Tibial artery (tissue), 4 donors: Measurements from ENCODE around the gene OPA3.

Experiments used
- DNase-seq, 2 donors: peaks; one replicate each; pipeline ENCODE4 v3.0.0-alpha.2; 2019
- H3K27ac ChIP-seq, 2 donors: fragments of 200-600 bp; sonication (generic) in 1 of 2; 1 replicate in 1 of 2; 2 replicates in 1 of 2; pipeline ENCODE4 v1.5.1; 2018 to 2019; ENCODE audit warnings: mild to moderate bottlenecking in 1 of 2
- H3K27me3 ChIP-seq, 2 donors: fragments of 200-600 bp; sonication (generic) in 1 of 2; one replicate each; pipeline versions ENCODE4 v1.5.1 to v1.6.0; 2016 to 2019
- H3K36me3 ChIP-seq, 3 donors: fragments of 200-600 bp; sonication (generic) in 2 of 3; one replicate each; pipeline ENCODE4 v1.5.1; 2016 to 2019; ENCODE audit warnings: mild to moderate bottlenecking in 2 of 3
- H3K4me1 ChIP-seq, 4 donors: fragments of 200-600 bp; sonication (generic) in 2 of 4; 1 replicate in 3 of 4; 2 replicates in 1 of 4; pipeline ENCODE4 v1.5.1; 2016 to 2019
- H3K4me3 ChIP-seq, 2 donors: fragments of 200-600 bp; sonication (generic) in 1 of 2; 1 replicate in 1 of 2; 2 replicates in 1 of 2; pipeline ENCODE4 v1.5.1; 2018 to 2019; ENCODE audit warnings: mild to moderate bottlenecking in 2 of 2
- H3K9me3 ChIP-seq, 3 donors: fragments of 200-600 bp; sonication (generic) in 1 of 3; one replicate each; pipeline ENCODE4 v1.5.1; 2016 to 2019
- intact Hi-C: fragments of 100-400 bp; cut with DNase I; formaldehyde crosslinking; loops from one replicate; pipeline ENCODE4 v1.15.0; 2023; ENCODE audit warnings: low total_unique reads
- TF ChIP-seq, protein P1 (sequence below), 2 experiments: fragments of 200-600 bp in 1 of 2; fragments of 450-650 bp in 1 of 2; IDR thresholded peaks; one replicate each; pipeline ENCODE4 v1.5.1; 2017 to 2019; ENCODE audit warnings: antibody characterized with exemption in 2 of 2, mild to moderate bottlenecking in 1 of 2, moderate library complexity in 1 of 2

Gene OPA3

DNA sequence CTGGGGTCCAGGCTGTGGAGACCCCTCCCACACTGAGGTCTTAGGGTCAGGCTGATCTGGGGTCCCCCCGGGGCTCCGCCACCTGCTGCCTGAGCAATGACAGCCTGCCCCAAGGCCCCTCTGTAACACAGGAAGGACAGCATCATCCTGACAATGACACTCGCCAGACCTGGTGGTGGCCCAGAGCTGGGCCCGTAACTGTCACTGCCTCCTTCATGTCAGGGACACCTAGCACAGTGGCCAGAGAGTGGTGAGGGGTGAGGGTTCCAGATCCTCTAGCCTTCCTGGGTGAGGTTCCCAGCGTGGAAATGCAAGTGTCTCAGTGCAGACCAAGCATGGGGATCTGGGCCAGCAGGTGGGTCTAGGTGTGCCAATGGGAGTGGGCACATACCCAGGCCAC, 27.8 kb downstream of the OPA3 start:
- no peak overlapping the region for H3K4me3 ChIP-seq
- H3K27me3 ChIP-seq: no peaks in the 10 kb centered on the region
- no peaks in the 10 kb centered on the region for H3K4me1 ChIP-seq
- no peak overlapping the region for H3K27ac ChIP-seq
- TF ChIP-seq, protein P1, sequence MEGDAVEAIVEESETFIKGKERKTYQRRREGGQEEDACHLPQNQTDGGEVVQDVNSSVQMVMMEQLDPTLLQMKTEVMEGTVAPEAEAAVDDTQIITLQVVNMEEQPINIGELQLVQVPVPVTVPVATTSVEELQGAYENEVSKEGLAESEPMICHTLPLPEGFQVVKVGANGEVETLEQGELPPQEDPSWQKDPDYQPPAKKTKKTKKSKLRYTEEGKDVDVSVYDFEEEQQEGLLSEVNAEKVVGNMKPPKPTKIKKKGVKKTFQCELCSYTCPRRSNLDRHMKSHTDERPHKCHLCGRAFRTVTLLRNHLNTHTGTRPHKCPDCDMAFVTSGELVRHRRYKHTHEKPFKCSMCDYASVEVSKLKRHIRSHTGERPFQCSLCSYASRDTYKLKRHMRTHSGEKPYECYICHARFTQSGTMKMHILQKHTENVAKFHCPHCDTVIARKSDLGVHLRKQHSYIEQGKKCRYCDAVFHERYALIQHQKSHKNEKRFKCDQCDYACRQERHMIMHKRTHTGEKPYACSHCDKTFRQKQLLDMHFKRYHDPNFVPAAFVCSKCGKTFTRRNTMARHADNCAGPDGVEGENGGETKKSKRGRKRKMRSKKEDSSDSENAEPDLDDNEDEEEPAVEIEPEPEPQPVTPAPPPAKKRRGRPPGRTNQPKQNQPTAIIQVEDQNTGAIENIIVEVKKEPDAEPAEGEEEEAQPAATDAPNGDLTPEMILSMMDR (IDR thresholded peaks at IDR 0.05): no peak
- H3K36me3 ChIP-seq: peaks cover 0 to 11% (median 0%) of the 10 kb centered on the region in 3 donors
- no peaks in the 10 kb centered on the region for H3K9me3 ChIP-seq
- intact Hi-C loops: no loop called here
- no peak for DNase-seq

DNA sequence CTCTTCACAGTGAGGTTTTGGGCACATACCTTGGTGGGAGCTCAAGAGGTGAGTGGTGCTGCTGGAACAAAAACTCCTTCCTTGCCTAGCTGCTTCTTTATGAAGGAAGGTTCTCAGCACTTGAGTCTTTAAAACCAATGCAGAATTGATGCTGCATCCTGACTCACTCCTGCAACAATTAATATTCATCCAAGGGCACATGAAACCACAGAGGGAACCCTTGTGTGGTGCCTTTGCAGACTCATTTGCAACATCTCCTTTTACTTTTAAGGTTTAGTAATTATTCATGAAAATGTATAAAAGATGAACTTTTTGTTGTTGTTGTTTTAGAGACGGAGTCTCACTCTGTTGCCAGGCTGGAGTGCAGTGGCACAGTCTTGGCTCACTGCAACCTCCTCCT, 30.1 kb downstream of the OPA3 start:
- Histone ChIP-seq H3K36me3 (peaks cover 0 to 17% (median 0%) of the 10 kb centered on the region in 3 donors), H3K27me3 (no peaks in the 10 kb centered on the region), H3K4me3 (no peak overlapping the region), H3K9me3 (no peaks in the 10 kb centered on the region), H3K27ac (no peak overlapping the region), H3K4me1 (no peaks in the 10 kb centered on the region)
- intact Hi-C loops: no loop called here
- TF ChIP-seq, protein P1 (IDR thresholded peaks at IDR 0.05): no peak
- no peak for DNase-seq

DNA sequence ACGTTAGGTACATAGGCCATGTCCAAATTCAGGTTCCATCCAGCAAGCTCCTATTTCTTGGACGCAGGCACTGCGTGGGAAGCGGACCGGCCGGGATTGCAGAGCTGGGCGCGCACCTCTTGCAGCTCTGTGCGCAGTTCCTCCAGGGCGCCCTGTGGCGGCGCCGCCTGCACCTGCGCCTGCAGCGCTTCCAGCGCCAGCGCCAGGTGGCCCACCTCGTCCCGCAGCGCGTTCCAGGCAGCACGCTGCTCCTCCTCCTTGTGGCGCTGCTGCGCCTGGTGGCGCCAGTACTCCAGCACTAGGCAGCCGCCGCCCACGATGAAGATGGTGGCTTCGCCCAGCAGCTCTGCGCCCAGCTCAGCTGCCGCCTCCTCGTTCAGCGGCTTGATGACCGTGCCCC, 31.1 kb downstream of the OPA3 start:
- intact Hi-C loops: no loop called here
- Histone ChIP-seq H3K27ac (no peak overlapping the region), H3K4me1 (no peaks in the 10 kb centered on the region), H3K9me3 (no peaks in the 10 kb centered on the region), H3K4me3 (no peak overlapping the region), H3K36me3 (peaks cover 0 to 17% (median 0%) of the 10 kb centered on the region in 3 donors), H3K27me3 (no peaks in the 10 kb centered on the region)
- TF ChIP-seq, protein P1 (IDR thresholded peaks at IDR 0.05): no peak
- no peak for DNase-seq

DNA sequence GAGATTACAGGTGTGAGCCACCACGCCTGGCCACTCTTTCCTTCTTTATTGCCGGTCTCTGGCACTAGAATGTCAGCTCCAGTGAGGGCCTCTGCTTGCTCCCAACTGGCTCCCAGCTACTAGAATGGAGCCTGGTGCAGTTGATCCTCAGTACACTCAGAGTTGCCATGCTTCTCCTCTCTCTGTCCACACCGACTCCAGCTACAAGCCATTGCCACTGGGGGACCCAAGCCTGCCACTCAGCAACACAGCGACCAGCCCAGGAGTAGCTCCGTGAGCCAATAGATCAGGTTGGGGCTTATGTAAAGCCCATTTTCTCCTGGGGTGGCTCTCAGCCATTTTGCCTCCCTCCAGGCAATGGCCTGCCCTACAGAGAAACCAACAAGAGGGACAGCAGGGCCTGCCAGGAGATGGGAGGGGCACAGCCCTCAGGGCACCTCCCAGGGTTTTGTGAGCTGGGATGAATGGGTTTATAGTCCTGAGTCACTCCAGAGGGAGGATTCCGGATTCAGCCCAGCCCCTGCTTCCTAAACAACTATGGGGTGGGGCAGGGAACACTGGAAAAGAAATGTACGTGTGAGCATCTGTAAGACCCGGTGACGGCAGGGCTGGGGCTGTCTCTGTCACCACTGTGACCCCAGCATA, 36.5 kb downstream of the OPA3 start:
- no peak for DNase-seq
- Histone ChIP-seq H3K4me1 (no peaks in the 10 kb centered on the region), H3K27ac (no peak overlapping the region), H3K27me3 (no peaks in the 10 kb centered on the region), H3K4me3 (no peak overlapping the region), H3K9me3 (no peaks in the 10 kb centered on the region), H3K36me3 (peaks cover 0 to 10% (median 0%) of the 10 kb centered on the region in 3 donors)
- TF ChIP-seq, protein P1 (IDR thresholded peaks at IDR 0.05): no peak
- intact Hi-C loops: no loop called here

DNA sequence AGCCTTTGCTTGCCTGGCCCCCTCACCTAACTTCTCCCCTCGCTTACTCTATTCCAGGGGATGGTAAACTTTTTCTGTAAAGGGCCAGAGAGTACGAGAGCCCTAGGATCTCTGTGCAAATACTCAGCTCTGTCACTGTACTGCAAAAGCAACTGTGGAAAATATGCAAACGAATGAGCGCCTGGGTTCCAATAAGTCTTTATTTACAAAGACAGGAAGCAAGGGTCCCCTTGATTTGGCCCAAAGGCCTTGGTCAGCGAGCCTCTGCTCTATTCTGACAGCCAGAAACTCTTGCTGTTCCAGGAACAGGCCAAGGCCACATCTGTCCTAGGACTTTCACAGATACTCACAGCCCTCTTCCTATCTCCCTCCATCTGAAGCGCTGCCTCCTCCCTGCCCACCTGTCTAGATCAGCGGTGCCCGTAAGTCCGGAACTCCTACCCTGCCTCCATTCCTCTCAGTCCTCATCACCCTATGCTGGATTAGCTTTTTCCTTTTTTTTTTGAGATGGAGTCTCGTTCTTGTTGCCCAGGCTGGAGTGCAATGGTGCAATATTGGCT, 37.3 kb downstream of the OPA3 start:
- intact Hi-C loops: no loop called here
- H3K36me3 ChIP-seq: peaks cover 0 to 6% (median 0%) of the 10 kb centered on the region in 3 donors
- no peaks in the 10 kb centered on the region for H3K27me3 ChIP-seq
- H3K4me1 ChIP-seq: no peaks in the 10 kb centered on the region
- H3K27ac ChIP-seq: no peak overlapping the region
- no peak for DNase-seq
- no peak overlapping the region for H3K4me3 ChIP-seq
- TF ChIP-seq, protein P1 (IDR thresholded peaks at IDR 0.05): no peak
- H3K9me3 ChIP-seq: no peaks in the 10 kb centered on the region
